Raji (cell line): ENCODE results near the gene PTPRJ.

Experiments
- POLR2A ChIP-seq: IDR thresholded peaks from 2 replicates; pipeline ENCODE4 v1.6.1; 2011; ENCODE audit warnings: low read depth, low read length, control low read depth; ENCODE audit not compliant: insufficient read depth

PTPRJ gene

DNA sequence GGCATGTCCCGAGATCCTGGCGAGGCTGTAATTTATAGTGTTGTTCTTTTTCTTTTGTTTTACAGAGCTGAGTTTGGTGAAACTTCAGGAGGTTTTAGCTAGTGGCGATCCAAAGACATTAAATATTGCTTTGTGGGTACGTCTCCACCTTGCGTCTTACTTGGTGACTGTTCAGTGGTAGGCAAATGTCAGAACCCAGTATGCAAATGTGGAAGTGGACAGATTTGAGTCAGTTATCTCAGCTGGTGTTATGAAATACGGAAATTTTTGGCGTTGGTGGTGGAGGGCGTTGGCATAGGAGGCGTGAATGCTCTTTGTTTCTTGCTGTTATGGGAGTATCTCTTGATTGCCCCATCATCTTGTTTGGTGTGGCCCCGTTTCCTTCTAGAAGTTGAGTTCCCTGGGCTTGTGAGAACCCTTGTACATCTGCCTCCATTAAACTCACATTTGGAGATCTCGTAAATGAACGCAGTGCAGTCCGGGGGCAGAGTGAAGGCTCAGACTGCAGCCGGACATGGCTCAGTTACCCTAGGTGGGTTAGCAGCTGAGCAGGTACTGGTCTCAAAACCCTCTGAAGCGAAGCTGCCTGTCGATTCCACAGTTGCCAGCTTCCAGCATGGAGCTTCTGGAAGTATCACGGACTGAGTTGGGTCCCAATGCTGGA is 39.9 kb downstream of the PTPRJ start:
- TF ChIP-seq POLR2A: peak; percentile 65

DNA sequence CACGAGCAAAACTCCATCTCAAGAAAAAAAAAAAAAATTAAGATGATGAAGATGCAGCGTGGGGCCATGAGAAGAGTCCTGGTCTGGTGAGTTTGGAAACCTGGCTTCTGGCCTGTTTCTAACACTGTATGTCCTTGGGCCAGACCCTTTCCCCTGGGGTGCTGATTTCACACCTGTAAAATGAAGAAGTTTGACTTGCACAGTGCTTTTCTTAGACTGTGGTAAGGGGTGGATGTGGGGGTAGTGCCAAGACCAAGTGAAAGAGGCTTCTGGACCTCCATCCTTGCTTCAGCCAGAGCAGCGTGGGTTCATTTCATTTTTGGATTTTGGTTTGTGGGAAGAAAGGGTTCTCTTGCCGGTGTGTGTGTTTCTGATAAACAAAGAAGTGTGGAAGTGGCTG is 42.1 kb downstream of the PTPRJ start:
- TF ChIP-seq POLR2A: no peak

DNA sequence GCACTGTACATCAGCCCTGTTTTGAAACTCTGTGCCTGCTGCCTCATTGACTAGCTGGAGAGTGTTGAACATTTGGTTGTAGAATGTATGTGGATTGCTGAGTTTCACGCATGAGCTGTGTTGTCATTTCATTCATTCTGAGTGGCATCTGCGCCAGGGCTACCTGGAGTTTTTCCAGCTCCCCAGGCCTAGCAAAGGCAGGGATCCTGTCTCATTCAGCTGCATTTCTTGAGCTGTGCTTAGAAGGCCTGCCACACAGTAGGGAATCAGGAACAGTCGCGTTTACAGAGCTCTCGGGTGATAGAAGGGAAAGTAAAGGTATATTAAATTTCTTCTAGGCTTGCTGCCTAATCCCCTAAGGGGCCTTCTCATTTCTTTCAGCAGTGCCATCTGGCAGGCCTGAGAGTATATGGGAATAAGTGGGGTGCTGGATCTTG is 44.3 kb downstream of the PTPRJ start:
- TF ChIP-seq POLR2A: no peak

- no peak for TF ChIP-seq POLR2A
Observed at GRCh38 chr11:48025293-48025983, 45.1 kb downstream of the PTPRJ start.

- TF ChIP-seq POLR2A: no peak
Observed at GRCh38 chr11:48025984-48026340, 45.6 kb downstream of the PTPRJ start.

- no peak for TF ChIP-seq POLR2A
Observed at GRCh38 chr11:48028914-48029680, 48.7 kb downstream of the PTPRJ start.

DNA sequence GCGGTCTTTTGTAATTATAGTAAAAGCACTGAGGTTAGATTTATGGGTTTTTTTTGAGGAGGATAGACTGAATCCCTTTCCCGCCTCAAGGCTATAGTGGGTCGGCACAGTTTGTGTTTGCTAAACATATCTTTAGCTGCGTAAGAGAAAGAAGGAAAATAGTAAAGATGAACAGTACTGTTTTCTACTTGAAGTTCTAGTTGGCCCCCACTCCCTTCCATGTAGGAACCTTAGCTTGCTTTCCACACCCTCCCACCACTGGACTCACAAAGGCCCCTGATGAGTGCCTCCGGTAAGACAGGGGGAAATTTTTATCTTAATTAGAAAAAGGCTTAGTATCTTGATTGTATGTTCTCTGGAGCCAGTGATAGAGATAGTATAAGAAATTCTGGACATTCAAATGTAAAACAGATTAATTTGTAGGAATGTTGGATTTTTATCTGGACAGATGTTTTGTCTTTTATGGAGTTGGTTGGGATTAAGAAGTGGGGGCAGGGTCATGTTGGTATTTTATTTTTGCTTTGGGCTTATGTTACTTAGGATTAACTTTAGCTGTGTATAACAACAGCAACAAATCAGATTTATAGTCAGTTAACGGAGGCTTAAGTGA is 49.4 kb downstream of the PTPRJ start:
- no peak for TF ChIP-seq POLR2A

GRCh38 chr11:48031602-48032001 is 51.2 kb downstream of the PTPRJ start:
- TF ChIP-seq POLR2A: no peak

DNA sequence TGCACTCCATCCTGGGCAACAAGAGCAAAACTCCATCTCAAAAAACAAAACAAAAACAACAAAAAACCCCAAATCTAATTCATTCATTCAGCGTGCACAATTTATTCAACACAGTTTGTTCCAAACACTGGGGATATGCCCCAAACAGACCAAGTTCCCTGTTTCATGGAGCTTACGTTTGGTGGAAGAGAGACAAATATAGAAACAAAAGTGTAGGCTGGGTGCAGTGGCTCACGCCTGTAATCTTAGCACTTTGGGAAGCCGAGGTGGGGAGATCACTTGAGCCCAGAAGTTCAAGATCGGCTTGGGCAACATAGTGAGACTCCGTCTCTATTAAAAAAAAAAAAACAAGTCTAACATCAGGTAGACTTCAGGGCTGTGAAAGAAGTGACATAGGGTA is 52.4 kb downstream of the PTPRJ start:
- no peak for TF ChIP-seq POLR2A

- no peak for TF ChIP-seq POLR2A
Observed at GRCh38 chr11:48033918-48034341, 53.6 kb downstream of the PTPRJ start.

DNA sequence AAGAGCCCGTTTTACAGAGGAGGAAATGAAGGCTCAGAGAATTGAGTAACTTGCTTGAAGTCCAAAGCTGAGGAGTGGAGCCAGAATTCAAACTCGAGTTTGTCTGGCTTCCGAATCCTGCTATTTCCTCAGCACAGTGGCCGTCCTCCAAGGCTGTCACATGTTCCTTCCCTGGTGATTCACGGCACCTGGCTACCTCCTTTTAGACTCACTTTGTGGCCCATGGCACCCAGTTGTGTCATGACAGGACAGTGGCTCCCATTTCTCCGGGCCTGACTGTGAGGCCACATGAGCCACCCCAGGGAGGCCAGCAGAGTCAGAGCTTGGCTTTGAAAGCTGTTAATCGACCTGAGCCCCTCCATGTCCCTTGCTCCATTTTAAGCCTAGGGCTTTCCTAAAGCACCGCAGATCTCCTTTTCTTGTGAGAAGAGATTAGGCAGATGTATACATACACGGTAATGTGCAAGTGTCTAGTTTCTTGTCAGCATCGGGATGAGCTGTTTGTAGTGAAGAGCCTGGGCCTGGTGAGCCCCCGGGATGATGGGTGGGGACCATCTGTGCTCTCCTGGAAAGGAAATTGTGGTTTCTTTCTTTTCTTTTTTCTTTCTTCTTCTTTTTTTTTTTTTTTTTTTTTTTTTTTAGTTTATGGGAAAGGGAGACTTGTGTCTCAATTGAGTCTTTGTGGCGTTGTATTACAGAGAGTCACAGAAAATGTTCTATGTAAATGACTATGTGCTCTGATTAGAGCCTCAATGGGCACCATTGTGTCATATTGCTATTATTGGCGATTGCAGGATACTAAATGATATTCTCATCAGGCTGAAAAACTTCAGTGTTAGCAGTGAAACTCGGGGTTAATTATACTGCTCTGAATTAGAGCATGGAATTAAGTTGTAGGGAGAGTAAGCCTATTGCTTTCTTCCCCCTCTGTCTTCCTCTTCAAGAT is 54.8 kb downstream of the PTPRJ start:
- TF ChIP-seq POLR2A: no peak

GRCh38 chr11:48036011-48036410 is 55.7 kb downstream of the PTPRJ start:
- TF ChIP-seq POLR2A: no peak

DNA sequence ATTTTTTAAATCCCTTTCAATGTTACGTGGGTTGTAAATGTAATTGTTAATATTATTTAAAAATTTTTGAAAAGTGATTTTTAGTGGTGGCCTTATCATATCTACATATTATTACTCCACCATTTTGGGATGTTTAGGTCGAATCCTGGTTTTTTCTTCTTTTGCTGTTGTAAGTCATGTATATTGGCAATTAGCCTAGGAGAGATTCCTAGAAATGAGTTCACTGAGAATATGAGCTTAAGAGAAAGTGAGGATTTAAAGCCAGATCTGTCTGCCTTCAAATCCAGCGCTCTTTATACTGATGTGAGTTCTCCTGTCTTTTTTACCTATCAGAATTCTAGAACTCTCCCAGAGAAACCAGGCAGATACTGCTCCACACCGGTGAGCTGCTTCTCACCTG is 56.1 kb downstream of the PTPRJ start:
- no peak for TF ChIP-seq POLR2A

GRCh38 chr11:48037709-48038468 is 57.5 kb downstream of the PTPRJ start:
- no peak for TF ChIP-seq POLR2A
